HCT116 (cell line): ENCODE results near the gene ADCK1. TPM values are rescaled to one million over a fixed set of nuclear protein-coding genes. Genes with fewer than 3 reads are reported as not detected.
A peak's percentile ranks its signal among the peaks of the same experiment; 100 is the strongest.

Source experiments
- ATAC-seq: fragments of 200-7000 bp; cut with Tn5 transposase; 2 replicates; pipeline ENCODE4 v1.9.1; 2020; ENCODE audit warnings: mild to moderate bottlenecking, moderate library complexity
- Bru-seq: library from RNA; stranded (reverse); fragments of 400-500 nt; gene quantifications from one replicate; lab custom pipeline; 2021; lab: Mats Ljungman, UMichigan
- BruChase-seq, 2 experiments: library from RNA; stranded (reverse); fragments of 400-500 nt; gene quantifications; one replicate each; lab custom pipeline; 2021; lab: Mats Ljungman, UMichigan
- BruUV-seq: library from RNA; stranded (reverse); fragments of 400-500 nt; replicated peaks from 2 replicates; lab custom pipeline; 2021; lab: Mats Ljungman, UMichigan
- CTCF ChIA-PET: fragments of 300-600 bp; sonication (Branson Sonifier 250); formaldehyde crosslinking; loops from one replicate; lab custom pipeline; 2021; ENCODE audit warnings: antibody characterized with exemption; lab: Charles Lee
- POLR2A ChIA-PET: fragments of 300-600, 350-600 bp; sonication (Branson Sonifier 250); formaldehyde crosslinking; loops from one replicate; lab custom pipeline; 2021; ENCODE audit warnings: antibody characterized with exemption; lab: Charles Lee
- RAD21 ChIA-PET, 2 experiments: fragments of 300-600 bp; sonication (Branson Sonifier 250); formaldehyde crosslinking; loops; one replicate each; lab custom pipeline; 2023; ENCODE audit warnings: low total read pairs in 2 of 2; ENCODE audit not compliant: uncharacterized antibody in 2 of 2, unreplicated experiment in 2 of 2, low non-redundant PET in 1 of 2; lab: Charles Lee
- DNase-seq: peaks from one replicate; pipeline ENCODE4 v3.0.0-alpha.2; 2010; ENCODE audit warnings: low read depth, low spot score
- H2AFZ ChIP-seq: fragments of 200-600 bp; shearing (Covaris generic), sonication (generic); 2 replicates; pipeline ENCODE4 v1.6.1; 2017; ENCODE audit warnings: low read depth, mixed run types, mixed read lengths, antibody characterized with exemption, low read length; ENCODE audit not compliant: poor library complexity, severe bottlenecking
- H3K27ac ChIP-seq: 2 replicates; pipeline ENCODE4 v1.5.1; 2012; ENCODE audit warnings: low read depth, low read length
- H3K27me3 ChIP-seq: fragments of 200-600 bp; sonication (generic); 2 replicates; pipeline ENCODE4 v1.6.1; 2016; ENCODE audit warnings: mixed run types, low read length, mixed read lengths; ENCODE audit not compliant: insufficient read depth
- H3K36me3 ChIP-seq, 2 experiments: fragments of 200-500 bp in 1 of 2; fragments of 200-600 bp in 1 of 2; sonication (Bioruptor generic) in 1 of 2; sonication (generic) in 1 of 2; 2 replicates each; pipeline versions ENCODE4 v1.5.1 to v1.6.1; 2014 to 2016; ENCODE audit warnings: low read length in 2 of 2, inconsistent platforms in 1 of 2, mixed read lengths in 1 of 2, mixed run types in 1 of 2; ENCODE audit not compliant: insufficient read depth in 2 of 2, control insufficient read depth in 1 of 2
- H3K4me1 ChIP-seq, 2 experiments: fragments of 200-600 bp in 1 of 2; sonication (generic) in 1 of 2; 2 replicates each; pipeline versions ENCODE4 v1.5.1 to v1.6.1; 2012 to 2017; ENCODE audit warnings: low read length in 2 of 2, inconsistent platforms in 1 of 2, mild to moderate bottlenecking in 1 of 2, mixed read lengths in 1 of 2, mixed run types in 1 of 2, moderate library complexity in 1 of 2; ENCODE audit not compliant: insufficient read depth in 2 of 2, control insufficient read depth in 1 of 2
- H3K4me2 ChIP-seq: fragments of 200-600 bp; sonication (generic); 2 replicates; pipeline ENCODE4 v1.6.1; 2017; ENCODE audit warnings: mixed run types, low read length, mixed read lengths
- H3K4me3 ChIP-seq, 2 experiments: fragments of 200-600 bp in 1 of 2; sonication (generic) in 1 of 2; replicated peaks in 1 of 2; 2 replicates each; pipeline ENCODE4 v1.5.1; 2011 to 2016; ENCODE audit warnings: low read length in 2 of 2, control low read depth in 1 of 2, low read depth in 1 of 2, mild to moderate bottlenecking in 1 of 2, mixed read lengths in 1 of 2, mixed run types in 1 of 2
- H3K79me2 ChIP-seq: fragments of 200-600 bp; sonication (generic); 2 replicates; pipeline ENCODE4 v1.6.1; 2017; ENCODE audit warnings: mild to moderate bottlenecking, mixed run types, low read length, moderate library complexity, mixed read lengths; ENCODE audit not compliant: insufficient read depth
- H3K9ac ChIP-seq: fragments of 200-600 bp; sonication (generic); 2 replicates; pipeline ENCODE4 v1.6.1; 2016; ENCODE audit warnings: low read length, mixed read lengths
- H3K9me2 ChIP-seq: fragments of 200-600 bp; sonication (generic), shearing (Covaris generic); 2 replicates; pipeline ENCODE4 v1.6.1; 2017; ENCODE audit warnings: mixed run types, mild to moderate bottlenecking, moderate library complexity; ENCODE audit not compliant: insufficient read depth
- H3K9me3 ChIP-seq, 2 experiments: fragments of 200-500 bp in 1 of 2; fragments of 200-600 bp in 1 of 2; sonication (Bioruptor generic) in 1 of 2; sonication (generic) in 1 of 2; 2 replicates each; pipeline ENCODE4 v1.6.1; 2014 to 2017; ENCODE audit warnings: low read length in 2 of 2, mixed read lengths in 2 of 2, inconsistent platforms in 1 of 2, low read depth in 1 of 2, mild to moderate bottlenecking in 1 of 2, mixed run types in 1 of 2, moderate library complexity in 1 of 2; ENCODE audit not compliant: control insufficient read depth in 1 of 2, insufficient read depth in 1 of 2
- H4K20me1 ChIP-seq: fragments of 200-600 bp; sonication (generic), shearing (Covaris generic); 2 replicates; pipeline ENCODE4 v1.6.1; 2017; ENCODE audit warnings: mixed run types, mild to moderate bottlenecking, moderate library complexity; ENCODE audit not compliant: insufficient read depth
- CBX3 ChIP-seq: IDR thresholded peaks from 2 replicates; pipeline ENCODE4 v1.6.1; 2012; ENCODE audit warnings: low read depth
- CEBPB ChIP-seq: IDR thresholded peaks from 2 replicates; pipeline ENCODE4 v1.6.1; 2012; ENCODE audit warnings: low read depth
- EGR1 ChIP-seq: IDR thresholded peaks from 2 replicates; pipeline ENCODE4 v1.6.1; 2012; ENCODE audit warnings: low read depth
- ELF1 ChIP-seq: IDR thresholded peaks from 2 replicates; pipeline ENCODE4 v1.6.1; 2012; ENCODE audit warnings: low read depth, borderline replicate concordance
- EZH2 ChIP-seq: fragments of 200-600 bp; sonication (generic); IDR thresholded peaks from 2 replicates; pipeline ENCODE4 v1.6.1; 2017; ENCODE audit warnings: antibody characterized with exemption, mixed run types
- EZH2phosphoT487 ChIP-seq: fragments of 200-600 bp; IDR thresholded peaks from 2 replicates; pipeline ENCODE4 v1.6.1; 2018; ENCODE audit warnings: antibody characterized with exemption, borderline replicate concordance
- FOSL1 ChIP-seq: IDR thresholded peaks from 2 replicates; pipeline ENCODE4 v1.6.1; 2012; ENCODE audit warnings: low read depth
- JUND ChIP-seq: IDR thresholded peaks from 2 replicates; pipeline ENCODE4 v1.6.1; 2012
- POLR2AphosphoS5 ChIP-seq: IDR thresholded peaks from 2 replicates; pipeline ENCODE4 v1.6.1; 2011; ENCODE audit warnings: mild to moderate bottlenecking, low read depth, low read length, moderate library complexity
- RAD21 ChIP-seq: IDR thresholded peaks from 2 replicates; pipeline ENCODE4 v1.6.1; 2012; ENCODE audit warnings: low read depth, mild to moderate bottlenecking
- SIN3A ChIP-seq: IDR thresholded peaks from 2 replicates; pipeline ENCODE4 v1.6.1; 2012; ENCODE audit warnings: low read depth
- SP1 ChIP-seq: IDR thresholded peaks from 2 replicates; pipeline ENCODE4 v1.6.1; 2012; ENCODE audit warnings: low read depth
- SRF ChIP-seq: IDR thresholded peaks from 2 replicates; pipeline ENCODE4 v1.6.1; 2012; ENCODE audit warnings: low read depth
- ZFX ChIP-seq: fragments of 450-650 bp; IDR thresholded peaks from 2 replicates; pipeline ENCODE4 v1.6.1; 2017
- ZNF274 ChIP-seq: fragments of 200-500 bp; sonication (Bioruptor generic); IDR thresholded peaks from 2 replicates; pipeline ENCODE4 v1.6.1; 2014; ENCODE audit warnings: mild to moderate bottlenecking, low read depth, low read length, inconsistent platforms
- intact Hi-C: fragments of 100-400 bp; cut with micrococcal nuclease; formaldehyde crosslinking; loops from 2 replicates; pipeline ENCODE4 v1.10.0; 2022
- long read RNA-seq: library from polyadenylated mRNA; unstranded; transcript quantifications from one replicate; pipeline ENCODE4 v2.0.0, GENCODE V29; 2021; ENCODE audit not compliant: unreplicated experiment
- polyA plus RNA-seq: library from polyadenylated mRNA; unstranded; fragments of >200 nt; gene quantifications from 2 replicates; pipeline ENCODE4 v1.2.1, GENCODE V29; 2012; ENCODE audit warnings: missing spikeins
- total RNA-seq: library from RNA; stranded (reverse); gene quantifications from one replicate; pipeline ENCODE4 v1.2.1, GENCODE V29; 2021; ENCODE audit not compliant: unreplicated experiment
- TF ChIP-seq, protein P1 (sequence below), 3 experiments: fragments of 200-600 bp in 1 of 3; sonication (generic) in 1 of 3; IDR thresholded peaks in 2 of 3; conservative IDR thresholded peaks in 1 of 3; 2 replicates each; pipeline ENCODE4 v1.5.1; 2012 to 2017; ENCODE audit warnings: low read depth in 2 of 3, low read length in 2 of 3, antibody characterized with exemption in 1 of 3, borderline replicate concordance in 1 of 3, control low read depth in 1 of 3, mild to moderate bottlenecking in 1 of 3, mixed read lengths in 1 of 3, mixed run types in 1 of 3, moderate library complexity in 1 of 3; ENCODE audit not compliant: insufficient read depth in 1 of 3
- TF ChIP-seq, protein P2 (sequence below): IDR thresholded peaks from 2 replicates; pipeline ENCODE4 v1.6.1; 2011; ENCODE audit warnings: mild to moderate bottlenecking, low read length, moderate library complexity; ENCODE audit not compliant: insufficient replicate concordance; ENCODE audit errors: extremely low read depth
- TF ChIP-seq, protein P3 (sequence below): IDR thresholded peaks from 2 replicates; pipeline ENCODE4 v1.6.1; 2012
- TF ChIP-seq, protein P4 (sequence below): IDR thresholded peaks from 2 replicates; pipeline ENCODE4 v1.6.1; 2012

ADCK1 gene, protein sequence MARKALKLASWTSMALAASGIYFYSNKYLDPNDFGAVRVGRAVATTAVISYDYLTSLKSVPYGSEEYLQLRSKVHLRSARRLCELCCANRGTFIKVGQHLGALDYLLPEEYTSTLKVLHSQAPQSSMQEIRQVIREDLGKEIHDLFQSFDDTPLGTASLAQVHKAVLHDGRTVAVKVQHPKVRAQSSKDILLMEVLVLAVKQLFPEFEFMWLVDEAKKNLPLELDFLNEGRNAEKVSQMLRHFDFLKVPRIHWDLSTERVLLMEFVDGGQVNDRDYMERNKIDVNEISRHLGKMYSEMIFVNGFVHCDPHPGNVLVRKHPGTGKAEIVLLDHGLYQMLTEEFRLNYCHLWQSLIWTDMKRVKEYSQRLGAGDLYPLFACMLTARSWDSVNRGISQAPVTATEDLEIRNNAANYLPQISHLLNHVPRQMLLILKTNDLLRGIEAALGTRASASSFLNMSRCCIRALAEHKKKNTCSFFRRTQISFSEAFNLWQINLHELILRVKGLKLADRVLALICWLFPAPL
- 6.0 TPM for total RNA-seq
- 5.2 and 5.5 TPM in 2 replicates for polyA plus RNA-seq
- percentile 49 among the genes with signal in this experiment for Bru-seq, nascent RNA
- BruChase-seq, experiment 1, labeled RNA remaining after a 6-hour chase = percentile 46 among the genes with signal in this experiment
- BruChase-seq, experiment 2, labeled RNA remaining after a 2-hour chase = percentile 51 among the genes with signal in this experiment
- long read RNA-seq, transcript ADCK1-201 (11 exons, 2,234 nt) = major isoform, 11 of 19 reads
- long read RNA-seq, partial matches to known transcripts = 0 of 19 reads
- long read RNA-seq, other reads (novel, unspliced or antisense) = 5 of 19 reads

DNA sequence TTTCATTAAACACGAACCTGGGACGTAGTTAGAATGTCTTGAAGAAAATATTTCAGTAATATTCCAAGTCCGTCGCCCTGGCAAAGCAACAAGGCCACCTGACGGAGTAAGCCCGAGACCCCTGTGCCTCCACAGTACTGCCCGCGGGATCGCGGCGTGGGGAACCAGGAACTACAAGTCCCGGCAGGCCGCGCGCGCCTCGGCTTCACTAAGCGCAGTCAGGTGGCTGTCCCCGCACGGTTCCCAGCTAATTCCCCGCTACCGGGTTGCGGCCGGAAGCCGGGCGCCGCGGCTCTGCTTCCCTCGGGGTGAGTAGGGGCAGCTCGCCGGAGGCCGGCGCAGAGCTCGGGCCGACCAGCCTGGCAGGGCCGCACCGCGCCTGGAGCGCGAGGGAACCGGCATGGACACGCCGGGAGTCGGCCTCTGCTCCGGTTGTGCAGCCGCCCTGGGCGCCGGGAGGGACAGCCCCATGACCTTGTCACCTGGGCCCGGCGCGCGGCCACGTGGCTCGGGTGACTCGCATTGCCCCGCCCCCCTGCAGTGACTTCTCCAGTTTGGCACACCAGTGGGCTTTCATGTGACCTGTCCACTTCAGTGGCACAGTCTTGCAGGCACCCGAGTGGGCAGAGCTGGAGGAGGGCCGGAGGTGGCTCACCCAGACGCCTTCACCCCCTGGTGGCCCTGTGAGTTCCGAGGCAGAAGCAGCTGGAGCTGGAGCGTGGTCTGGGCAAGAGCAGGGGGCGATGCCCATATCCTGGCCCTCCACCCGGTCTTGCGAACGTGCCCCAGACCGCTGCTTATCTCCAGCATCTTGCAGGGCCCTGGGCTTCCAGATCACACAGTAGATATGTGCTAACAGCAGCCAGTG lies at the start of gene ADCK1:
Gene ADCK1 (plus strand): TSS at position 247 of the 868 bp plus-strand sequence. CDS start 18,870 bp downstream, outside the sequence.
- ChIA-PET CTCF (interaction anchor here (1.4 kb wide), 1 partner anchor 39 kb away, joined by 3 read pairs; no protein-coding TSS in a partner anchor), POLR2A (interaction anchor here (0.6 to 1.0 kb wide), 3 partner anchors 9 to 28 kb away, joined by 3 to 4 read pairs (median 4); no protein-coding TSS in a partner anchor), RAD21 (interaction anchor here in 1 of 2 experiments (0.6 kb wide), 1 partner anchor 27 kb away, joined by 3 read pairs; no protein-coding TSS in a partner anchor)
- H3K9me3 ChIP-seq = no peaks in the 10 kb centered on the region
- peaks cover 9 to 31% of the 10 kb centered on the region in 2 experiments for H3K4me1 ChIP-seq
- no peaks in the 10 kb centered on the region for H3K36me3 ChIP-seq
- H3K4me3 ChIP-seq = peak within 1 kb of the TSS; percentile 70 to 71
- H4K20me1 ChIP-seq = no peaks in the 10 kb centered on the region
- peak within 1 kb of the TSS; percentile 93 for H3K4me2 ChIP-seq
- H2AFZ ChIP-seq = peak within 1 kb of the TSS; percentile 90
- no peaks in the 10 kb centered on the region for H3K79me2 ChIP-seq
- TSS peak; percentile 54 for BruUV-seq
- H3K9me2 ChIP-seq = no peaks in the 10 kb centered on the region
- peak; percentile 87 for ATAC-seq
- H3K27ac ChIP-seq = peak within 1 kb of the TSS; percentile 79
- H3K9ac ChIP-seq = peak within 1 kb of the TSS; percentile 75
- intact Hi-C loops = loop anchor here (2.0 to 5.0 kb wide), 2 partner anchors 39 to 143 kb away; partner anchors contain the start of gene SNW1
- peak; percentile 60 for DNase-seq
- no peaks in the 10 kb centered on the region for H3K27me3 ChIP-seq
- TF ChIP-seq EZH2 = no peak
- peak; percentile 76 for TF ChIP-seq POLR2AphosphoS5
- TF ChIP-seq SIN3A = peak; percentile 91
- no peak; the same call in 1 of the 2 replicates for TF ChIP-seq SP1
- no peak for TF ChIP-seq JUND
- no peak for TF ChIP-seq SRF
- peak; percentile 86; the same call in 1 of the 2 replicates for TF ChIP-seq ZFX
- no peak for TF ChIP-seq CEBPB
- TF ChIP-seq FOSL1 = no peak
- TF ChIP-seq EGR1 = no peak
- TF ChIP-seq, protein P1, sequence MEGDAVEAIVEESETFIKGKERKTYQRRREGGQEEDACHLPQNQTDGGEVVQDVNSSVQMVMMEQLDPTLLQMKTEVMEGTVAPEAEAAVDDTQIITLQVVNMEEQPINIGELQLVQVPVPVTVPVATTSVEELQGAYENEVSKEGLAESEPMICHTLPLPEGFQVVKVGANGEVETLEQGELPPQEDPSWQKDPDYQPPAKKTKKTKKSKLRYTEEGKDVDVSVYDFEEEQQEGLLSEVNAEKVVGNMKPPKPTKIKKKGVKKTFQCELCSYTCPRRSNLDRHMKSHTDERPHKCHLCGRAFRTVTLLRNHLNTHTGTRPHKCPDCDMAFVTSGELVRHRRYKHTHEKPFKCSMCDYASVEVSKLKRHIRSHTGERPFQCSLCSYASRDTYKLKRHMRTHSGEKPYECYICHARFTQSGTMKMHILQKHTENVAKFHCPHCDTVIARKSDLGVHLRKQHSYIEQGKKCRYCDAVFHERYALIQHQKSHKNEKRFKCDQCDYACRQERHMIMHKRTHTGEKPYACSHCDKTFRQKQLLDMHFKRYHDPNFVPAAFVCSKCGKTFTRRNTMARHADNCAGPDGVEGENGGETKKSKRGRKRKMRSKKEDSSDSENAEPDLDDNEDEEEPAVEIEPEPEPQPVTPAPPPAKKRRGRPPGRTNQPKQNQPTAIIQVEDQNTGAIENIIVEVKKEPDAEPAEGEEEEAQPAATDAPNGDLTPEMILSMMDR (IDR thresholded peaks at IDR 0.05 in 2 of 3, conservative IDR thresholded peaks at IDR 0.05 in 1 of 3; ENCODE audit: borderline replicate concordance in 1 of 3, insufficient read depth in 1 of 3, low read depth in 2 of 3, low read length in 2 of 3) = peak in 2 of 3 experiments; percentile 24 to 36; a peak in 3 of 6 replicates
- TF ChIP-seq, protein P2, sequence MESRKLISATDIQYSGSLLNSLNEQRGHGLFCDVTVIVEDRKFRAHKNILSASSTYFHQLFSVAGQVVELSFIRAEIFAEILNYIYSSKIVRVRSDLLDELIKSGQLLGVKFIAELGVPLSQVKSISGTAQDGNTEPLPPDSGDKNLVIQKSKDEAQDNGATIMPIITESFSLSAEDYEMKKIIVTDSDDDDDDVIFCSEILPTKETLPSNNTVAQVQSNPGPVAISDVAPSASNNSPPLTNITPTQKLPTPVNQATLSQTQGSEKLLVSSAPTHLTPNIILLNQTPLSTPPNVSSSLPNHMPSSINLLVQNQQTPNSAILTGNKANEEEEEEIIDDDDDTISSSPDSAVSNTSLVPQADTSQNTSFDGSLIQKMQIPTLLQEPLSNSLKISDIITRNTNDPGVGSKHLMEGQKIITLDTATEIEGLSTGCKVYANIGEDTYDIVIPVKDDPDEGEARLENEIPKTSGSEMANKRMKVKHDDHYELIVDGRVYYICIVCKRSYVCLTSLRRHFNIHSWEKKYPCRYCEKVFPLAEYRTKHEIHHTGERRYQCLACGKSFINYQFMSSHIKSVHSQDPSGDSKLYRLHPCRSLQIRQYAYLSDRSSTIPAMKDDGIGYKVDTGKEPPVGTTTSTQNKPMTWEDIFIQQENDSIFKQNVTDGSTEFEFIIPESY = no peak
- peak; percentile 83 for TF ChIP-seq ELF1
- TF ChIP-seq CBX3 = 0 out of 2 replicates have a peak, but pooled peaks have one; percentile 9
- TF ChIP-seq RAD21 = no peak
- TF ChIP-seq, protein P3, sequence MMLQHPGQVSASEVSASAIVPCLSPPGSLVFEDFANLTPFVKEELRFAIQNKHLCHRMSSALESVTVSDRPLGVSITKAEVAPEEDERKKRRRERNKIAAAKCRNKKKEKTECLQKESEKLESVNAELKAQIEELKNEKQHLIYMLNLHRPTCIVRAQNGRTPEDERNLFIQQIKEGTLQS = no peak
- no peak for TF ChIP-seq ZNF274
- no peak for TF ChIP-seq EZH2phosphoT487
- TF ChIP-seq, protein P4, sequence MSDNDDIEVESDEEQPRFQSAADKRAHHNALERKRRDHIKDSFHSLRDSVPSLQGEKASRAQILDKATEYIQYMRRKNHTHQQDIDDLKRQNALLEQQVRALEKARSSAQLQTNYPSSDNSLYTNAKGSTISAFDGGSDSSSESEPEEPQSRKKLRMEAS = peak; percentile 96
